Measurements from ENCODE around the gene TMEM273. TPM values are rescaled to one million over a fixed set of nuclear protein-coding genes. Genes with fewer than 3 reads are reported as not detected.

Gene TMEM273
- total RNA-seq, 1 donor from 2014 or later: 8.5 TPM

DNA sequence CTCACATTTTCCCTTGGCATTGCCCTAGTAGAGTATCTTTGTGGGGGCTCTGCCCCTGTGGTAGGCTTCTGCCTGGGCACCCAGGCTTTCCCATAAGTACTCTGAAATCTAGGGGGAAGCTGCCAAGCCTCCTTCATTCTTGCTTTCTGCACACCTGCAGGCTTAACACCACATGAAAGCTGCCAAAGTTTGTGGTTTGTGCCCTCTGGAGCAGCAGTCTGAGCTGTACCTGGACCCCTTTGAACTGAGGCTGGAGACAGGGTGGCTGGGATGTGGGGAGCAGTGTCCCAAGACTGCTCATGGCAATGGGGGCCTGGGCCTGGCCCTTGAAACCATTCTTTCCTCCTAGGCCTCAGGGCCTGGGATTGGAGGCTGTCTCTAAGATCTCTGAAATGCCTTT is 35.0 kb upstream of the TMEM273 start:
- no peaks in the 10 kb centered on the region for H3K4me1 Mint-ChIP-seq
- no peaks in the 10 kb centered on the region for H3K9me3 Mint-ChIP-seq
- H3K27ac Mint-ChIP-seq: no peak overlapping the region
- POLR2A ChIA-PET: no interaction called here
- ATAC-seq (ENCODE audit: low read depth) (no peak), DNase-seq (no peak)
- no peaks in the 10 kb centered on the region for H3K36me3 Mint-ChIP-seq (ENCODE audit: low read depth)
- CTCF ChIA-PET: no interaction called here
- H3K27me3 Mint-ChIP-seq: peaks cover 2% of the 10 kb centered on the region
- TF ChIP-seq, protein P1, sequence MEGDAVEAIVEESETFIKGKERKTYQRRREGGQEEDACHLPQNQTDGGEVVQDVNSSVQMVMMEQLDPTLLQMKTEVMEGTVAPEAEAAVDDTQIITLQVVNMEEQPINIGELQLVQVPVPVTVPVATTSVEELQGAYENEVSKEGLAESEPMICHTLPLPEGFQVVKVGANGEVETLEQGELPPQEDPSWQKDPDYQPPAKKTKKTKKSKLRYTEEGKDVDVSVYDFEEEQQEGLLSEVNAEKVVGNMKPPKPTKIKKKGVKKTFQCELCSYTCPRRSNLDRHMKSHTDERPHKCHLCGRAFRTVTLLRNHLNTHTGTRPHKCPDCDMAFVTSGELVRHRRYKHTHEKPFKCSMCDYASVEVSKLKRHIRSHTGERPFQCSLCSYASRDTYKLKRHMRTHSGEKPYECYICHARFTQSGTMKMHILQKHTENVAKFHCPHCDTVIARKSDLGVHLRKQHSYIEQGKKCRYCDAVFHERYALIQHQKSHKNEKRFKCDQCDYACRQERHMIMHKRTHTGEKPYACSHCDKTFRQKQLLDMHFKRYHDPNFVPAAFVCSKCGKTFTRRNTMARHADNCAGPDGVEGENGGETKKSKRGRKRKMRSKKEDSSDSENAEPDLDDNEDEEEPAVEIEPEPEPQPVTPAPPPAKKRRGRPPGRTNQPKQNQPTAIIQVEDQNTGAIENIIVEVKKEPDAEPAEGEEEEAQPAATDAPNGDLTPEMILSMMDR (IDR thresholded peaks at IDR 0.05): no peak
- intact Hi-C loops (cut with micrococcal nuclease): no loop called here
- no peak overlapping the region for H3K4me3 Mint-ChIP-seq

DNA sequence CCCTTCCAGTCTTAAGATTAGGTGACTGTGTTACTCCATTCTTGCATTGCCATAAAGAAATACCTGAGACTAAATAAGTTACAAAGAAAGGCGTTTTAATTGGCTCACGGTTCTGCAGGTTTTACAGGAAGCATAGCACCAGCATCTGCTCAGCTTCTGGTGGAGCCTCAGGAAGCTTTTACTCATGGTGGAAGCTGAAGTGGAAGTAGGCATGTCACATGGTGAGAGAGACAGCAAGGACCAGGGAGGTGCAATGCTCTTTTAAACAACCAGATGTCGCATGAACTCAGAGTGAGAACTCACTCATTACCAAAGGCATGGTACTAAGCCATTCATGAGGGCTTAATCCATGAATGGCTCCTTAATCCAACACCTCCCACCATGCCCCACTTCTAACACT is 34.0 kb upstream of the TMEM273 start:
- Mint-ChIP-seq H3K27me3 (peaks cover 4% of the 10 kb centered on the region), H3K4me3 (no peak overlapping the region), H3K27ac (no peak overlapping the region), H3K4me1 (peaks cover 2% of the 10 kb centered on the region), H3K36me3 (ENCODE audit: low read depth) (no peaks in the 10 kb centered on the region), H3K9me3 (no peaks in the 10 kb centered on the region)
- DNase-seq (no peak), ATAC-seq (ENCODE audit: low read depth) (no peak)
- CTCF ChIA-PET: no interaction called here
- TF ChIP-seq, protein P1 (IDR thresholded peaks at IDR 0.05): no peak
- POLR2A ChIA-PET: no interaction called here
- intact Hi-C loops (cut with micrococcal nuclease): no loop called here

DNA sequence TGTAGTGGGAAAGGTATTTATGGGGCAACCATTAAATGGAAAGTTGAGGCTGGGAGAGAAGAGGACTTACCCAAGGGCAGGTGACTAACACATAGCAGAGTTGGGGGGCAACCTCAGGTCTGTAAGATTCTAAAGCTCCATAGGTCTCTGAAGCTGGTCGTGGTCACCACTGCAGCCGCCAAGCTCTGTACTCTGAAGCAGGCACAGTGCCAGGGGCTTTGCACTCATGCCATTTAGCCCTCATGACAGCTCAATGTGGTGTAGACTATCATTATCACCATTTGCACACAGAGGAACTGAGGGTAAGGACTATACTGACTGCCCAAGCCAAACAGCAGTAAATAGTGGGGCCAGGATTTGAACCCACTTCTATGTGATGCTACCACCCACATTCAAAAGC is 32.5 kb upstream of the TMEM273 start:
- no peaks in the 10 kb centered on the region for H3K36me3 Mint-ChIP-seq (ENCODE audit: low read depth)
- peaks cover 2% of the 10 kb centered on the region for H3K4me1 Mint-ChIP-seq
- POLR2A ChIA-PET: no interaction called here
- ATAC-seq (ENCODE audit: low read depth): no peak
- DNase-seq: no peak
- H3K4me3 Mint-ChIP-seq: no peak overlapping the region
- CTCF ChIA-PET: no interaction called here
- H3K27ac Mint-ChIP-seq: no peak overlapping the region
- intact Hi-C loops (cut with micrococcal nuclease): no loop called here
- TF ChIP-seq, protein P1 (IDR thresholded peaks at IDR 0.05): no peak
- H3K9me3 Mint-ChIP-seq: no peaks in the 10 kb centered on the region
- peaks cover 4% of the 10 kb centered on the region for H3K27me3 Mint-ChIP-seq

DNA sequence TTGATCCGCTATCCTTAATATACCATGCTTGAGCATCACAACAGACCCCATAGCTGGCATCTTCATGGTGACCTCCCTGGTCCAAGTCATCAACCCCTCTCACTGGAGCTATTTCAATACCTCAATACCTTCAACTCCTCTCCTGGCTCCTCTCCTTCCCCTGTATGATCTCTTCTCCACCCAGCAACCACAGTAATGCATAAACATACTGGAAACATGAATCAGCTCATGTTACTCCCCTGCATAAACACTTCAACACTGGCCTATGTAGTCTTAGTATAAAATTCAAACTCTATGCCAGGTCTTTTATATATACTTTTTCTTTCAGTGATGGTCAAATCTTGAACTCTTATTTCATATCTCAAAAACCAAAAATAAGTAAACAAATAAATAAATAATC is 31.8 kb upstream of the TMEM273 start:
- DNase-seq: no peak
- intact Hi-C loops (cut with micrococcal nuclease): no loop called here
- H3K4me1 Mint-ChIP-seq: peaks cover 2% of the 10 kb centered on the region
- ChIA-PET CTCF (no interaction called here), POLR2A (no interaction called here)
- no peak overlapping the region for H3K27ac Mint-ChIP-seq
- H3K9me3 Mint-ChIP-seq: no peaks in the 10 kb centered on the region
- H3K4me3 Mint-ChIP-seq: no peak overlapping the region
- TF ChIP-seq, protein P1 (IDR thresholded peaks at IDR 0.05): no peak
- no peak for ATAC-seq (ENCODE audit: low read depth)
- H3K27me3 Mint-ChIP-seq: peaks cover 4% of the 10 kb centered on the region
- no peaks in the 10 kb centered on the region for H3K36me3 Mint-ChIP-seq (ENCODE audit: low read depth)

DNA sequence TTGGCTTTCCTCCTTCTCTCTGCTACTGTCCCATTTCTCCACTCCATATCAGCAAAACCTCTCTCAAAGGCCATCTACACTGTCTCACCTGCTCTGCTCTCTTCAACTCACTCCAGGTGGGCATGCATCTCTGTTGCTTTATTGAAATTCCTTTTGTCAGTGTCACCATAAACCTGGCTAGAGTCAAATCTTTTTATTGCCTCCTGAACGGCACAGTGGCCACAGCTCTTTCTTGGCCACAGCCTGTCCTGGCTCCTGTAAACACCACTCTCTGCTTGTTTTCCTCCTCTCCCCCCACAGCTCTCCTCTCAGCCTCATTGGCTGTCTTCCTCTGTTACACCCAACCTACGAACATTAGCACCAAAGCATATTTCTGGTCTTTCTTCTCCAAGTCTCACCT is 31.1 kb upstream of the TMEM273 start:
- ATAC-seq (ENCODE audit: low read depth) (no peak), DNase-seq (no peak)
- Mint-ChIP-seq H3K4me3 (no peak overlapping the region), H3K4me1 (peaks cover 2% of the 10 kb centered on the region), H3K36me3 (ENCODE audit: low read depth) (no peaks in the 10 kb centered on the region), H3K9me3 (no peaks in the 10 kb centered on the region), H3K27ac (no peak overlapping the region), H3K27me3 (peaks cover 4% of the 10 kb centered on the region)
- TF ChIP-seq, protein P1 (IDR thresholded peaks at IDR 0.05): no peak
- CTCF ChIA-PET: no interaction called here
- intact Hi-C loops (cut with micrococcal nuclease): no loop called here
- POLR2A ChIA-PET: no interaction called here

All from activated B cell treated with CpG ODN at 0.5 μM for 24 hours (primary cell).